ENCODE data around the gene PRR30. TPM values are rescaled to one million over a fixed set of nuclear protein-coding genes. Genes with fewer than 3 reads are reported as not detected.
"Not testable (repeated sequence)": the region's sequence is repeated elsewhere in the genome, so short reads cannot be mapped to it uniquely, and the experiment has no call there.

The PRR30 gene
- polyA plus RNA-seq, 1 donor (not counting 4 experiments of a cell fraction or from before 2014, with no cell fraction given) = not detected

GRCh38 chr2:27178469-27178868, 39.3 kb upstream of the PRR30 start:
- Histone ChIP-seq H3K79me2 (ENCODE audit: control insufficient read depth, insufficient read depth, low read length) (no peaks in the 10 kb centered on the region), H3K4me2 (ENCODE audit: control insufficient read depth, extremely low read depth, insufficient read depth, low read depth, low read length) (no peak overlapping the region), H3K9me3 (ENCODE audit: control insufficient read depth, low read depth, low read length) (no peaks in the 10 kb centered on the region), H3K36me3 (ENCODE audit: control insufficient read depth in 2 of 2, extremely low read depth in 1 of 2, insufficient read depth in 2 of 2, low read length in 2 of 2) (no peaks in the 10 kb centered on the region), H2AFZ (ENCODE audit: control insufficient read depth, low read length) (no peak overlapping the region), H4K20me1 (ENCODE audit: control insufficient read depth, extremely low read depth, insufficient read depth, low read length) (no peaks in the 10 kb centered on the region), H3K4me3 (ENCODE audit: control insufficient read depth in 2 of 3, extremely low read depth in 1 of 3, insufficient read depth in 2 of 3, low read depth in 1 of 3, low read length in 3 of 3) (no peak overlapping the region), H3K9ac (ENCODE audit: control insufficient read depth, extremely low read depth, insufficient read depth, low read length) (no peak overlapping the region), H3K4me1 (ENCODE audit: control insufficient read depth, extremely low read depth, insufficient read depth, low read length) (no peaks in the 10 kb centered on the region), H3K27ac (ENCODE audit: control insufficient read depth, insufficient read depth, low read length) (no peak overlapping the region), H3K9me1 (ENCODE audit: control insufficient read depth, extremely low read depth, insufficient read depth, low read length) (no peaks in the 10 kb centered on the region), H3K27me3 (ENCODE audit: control insufficient read depth, extremely low read depth, insufficient read depth, low read length) (peaks cover 7% of the 10 kb centered on the region)
- TF ChIP-seq EZH2 (IDR thresholded peaks at IDR 0.05; ENCODE audit: low read length) = no peak
- no peak for TF ChIP-seq CTCF (optimal IDR thresholded peaks at IDR 0.05 in 1 of 3, IDR thresholded peaks at IDR 0.05 in 1 of 3, conservative IDR thresholded peaks at IDR 0.05 in 1 of 3; ENCODE audit: extremely low read depth in 1 of 3, insufficient read depth in 2 of 3, low read length in 3 of 3)
- DNase-seq (ENCODE audit: low read depth, low spot score) = no peak
- dilution Hi-C loops (cut with MboI; ENCODE audit: extremely low pct_ligation_motif_present, low sequenced_read_pairs) = no loop called here
- no peak for FAIRE-seq

GRCh38 chr2:27177441-27178351, 38.5 kb upstream of the PRR30 start:
- Histone ChIP-seq H3K4me2 (ENCODE audit: control insufficient read depth, extremely low read depth, insufficient read depth, low read depth, low read length) (no peak overlapping the region), H3K79me2 (ENCODE audit: control insufficient read depth, insufficient read depth, low read length) (no peaks in the 10 kb centered on the region), H3K27ac (ENCODE audit: control insufficient read depth, insufficient read depth, low read length) (no peak overlapping the region), H2AFZ (ENCODE audit: control insufficient read depth, low read length) (no peak overlapping the region), H3K9me3 (ENCODE audit: control insufficient read depth, low read depth, low read length) (no peaks in the 10 kb centered on the region), H3K9ac (ENCODE audit: control insufficient read depth, extremely low read depth, insufficient read depth, low read length) (no peak overlapping the region), H3K36me3 (ENCODE audit: control insufficient read depth in 2 of 2, extremely low read depth in 1 of 2, insufficient read depth in 2 of 2, low read length in 2 of 2) (no peaks in the 10 kb centered on the region), H4K20me1 (ENCODE audit: control insufficient read depth, extremely low read depth, insufficient read depth, low read length) (no peaks in the 10 kb centered on the region), H3K9me1 (ENCODE audit: control insufficient read depth, extremely low read depth, insufficient read depth, low read length) (no peaks in the 10 kb centered on the region), H3K27me3 (ENCODE audit: control insufficient read depth, extremely low read depth, insufficient read depth, low read length) (peaks cover 10% of the 10 kb centered on the region), H3K4me1 (ENCODE audit: control insufficient read depth, extremely low read depth, insufficient read depth, low read length) (no peaks in the 10 kb centered on the region), H3K4me3 (ENCODE audit: control insufficient read depth in 2 of 3, extremely low read depth in 1 of 3, insufficient read depth in 2 of 3, low read depth in 1 of 3, low read length in 3 of 3) (no peak overlapping the region)
- dilution Hi-C loops (cut with MboI; ENCODE audit: extremely low pct_ligation_motif_present, low sequenced_read_pairs) = no loop called here
- no peak for TF ChIP-seq CTCF (optimal IDR thresholded peaks at IDR 0.05 in 1 of 3, IDR thresholded peaks at IDR 0.05 in 1 of 3, conservative IDR thresholded peaks at IDR 0.05 in 1 of 3; ENCODE audit: extremely low read depth in 1 of 3, insufficient read depth in 2 of 3, low read length in 3 of 3)
- TF ChIP-seq EZH2 (IDR thresholded peaks at IDR 0.05; ENCODE audit: low read length) = no peak
- no peak for FAIRE-seq
- DNase-seq (ENCODE audit: low read depth, low spot score) = no peak

- H3K9ac ChIP-seq (ENCODE audit: control insufficient read depth, extremely low read depth, insufficient read depth, low read length); H4K20me1 ChIP-seq (ENCODE audit: control insufficient read depth, extremely low read depth, insufficient read depth, low read length); H2AFZ ChIP-seq (ENCODE audit: control insufficient read depth, low read length); dilution Hi-C loops (cut with MboI; ENCODE audit: extremely low pct_ligation_motif_present, low sequenced_read_pairs); H3K4me1 ChIP-seq (ENCODE audit: control insufficient read depth, extremely low read depth, insufficient read depth, low read length); DNase-seq (ENCODE audit: low read depth, low spot score); H3K79me2 ChIP-seq (ENCODE audit: control insufficient read depth, insufficient read depth, low read length); H3K4me3 ChIP-seq (ENCODE audit: control insufficient read depth in 2 of 3, extremely low read depth in 1 of 3, insufficient read depth in 2 of 3, low read depth in 1 of 3, low read length in 3 of 3); H3K27ac ChIP-seq (ENCODE audit: control insufficient read depth, insufficient read depth, low read length); H3K36me3 ChIP-seq (ENCODE audit: control insufficient read depth in 2 of 2, extremely low read depth in 1 of 2, insufficient read depth in 2 of 2, low read length in 2 of 2); H3K9me3 ChIP-seq (ENCODE audit: control insufficient read depth, low read depth, low read length); FAIRE-seq; H3K9me1 ChIP-seq (ENCODE audit: control insufficient read depth, extremely low read depth, insufficient read depth, low read length); H3K4me2 ChIP-seq (ENCODE audit: control insufficient read depth, extremely low read depth, insufficient read depth, low read depth, low read length): not testable (repeated sequence)
- peaks cover 19% of the 10 kb centered on the region for H3K27me3 ChIP-seq (ENCODE audit: control insufficient read depth, extremely low read depth, insufficient read depth, low read length)
Measured at GRCh38 chr2:27175781-27176180, 36.6 kb upstream of the PRR30 start.
